ENCODE data around the gene ARFGAP2. TPM values are rescaled to one million over a fixed set of nuclear protein-coding genes. Genes with fewer than 3 reads are reported as not detected.
A peak's percentile ranks its signal among the peaks of the same experiment; 100 is the strongest.

ARFGAP2 gene
- total RNA-seq, 2 experiments from 2014 or later, result 82.0 to 85.7 TPM

GRCh38 chr11:47163193-47163592 lies 13.5 kb downstream of the ARFGAP2 start:
- no peak for DNase-seq
- no peaks in the 10 kb centered on the region for H3K9me3 Mint-ChIP-seq
- H3K27me3 Mint-ChIP-seq, result no peaks in the 10 kb centered on the region
- no peak overlapping the region for H3K4me3 Mint-ChIP-seq
- no peak overlapping the region for H3K27ac Mint-ChIP-seq
- H3K4me1 Mint-ChIP-seq, result no peaks in the 10 kb centered on the region
- POLR2A ChIA-PET, result interaction anchor here (0.6 to 1.8 kb wide), 7 partner anchors 9 to 688 kb away, joined by 3 to 6 read pairs (median 4); partner anchors contain the start of genes ARFGAP2 and DDB2
- peaks cover 35% of the 10 kb centered on the region for H3K36me3 Mint-ChIP-seq (ENCODE audit: low read depth)
- CTCF ChIA-PET, result interaction anchor here (0.6 to 3.0 kb wide), 9 partner anchors 9 to 1009 kb away, joined by 3 to 12 read pairs (median 4); no protein-coding TSS in a partner anchor

DNA sequence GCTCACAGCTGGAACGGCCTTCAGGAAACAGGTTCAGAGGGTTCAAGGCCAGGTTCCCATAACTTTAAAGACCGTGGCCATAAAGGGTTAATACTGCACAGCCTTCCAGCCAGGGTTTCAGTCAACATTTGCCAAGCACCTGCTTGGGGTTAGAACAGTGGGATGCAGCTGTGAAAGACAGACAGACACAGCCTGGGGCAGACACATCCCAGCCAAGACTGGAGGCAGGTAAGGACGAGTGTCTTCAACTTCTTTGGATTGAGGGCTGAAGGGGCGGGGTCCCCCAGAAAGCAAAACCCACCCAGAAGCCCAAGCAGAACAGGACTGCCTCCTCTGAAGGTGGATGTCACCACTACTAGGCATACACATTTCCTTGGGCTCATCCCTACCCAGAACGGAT lies 14.3 kb downstream of the ARFGAP2 start:
- ChIA-PET CTCF (interaction anchor here (0.7 to 3.0 kb wide), 9 partner anchors 9 to 316 kb away, joined by 3 to 12 read pairs (median 4); no protein-coding TSS in a partner anchor), POLR2A (interaction anchor here (0.7 to 1.8 kb wide), 4 partner anchors 8 to 53 kb away, joined by 3 to 6 read pairs (median 4); partner anchors contain the start of genes ARFGAP2 and DDB2)
- no peaks in the 10 kb centered on the region for H3K9me3 Mint-ChIP-seq
- H3K4me3 Mint-ChIP-seq, result no peak overlapping the region
- H3K4me1 Mint-ChIP-seq, result no peaks in the 10 kb centered on the region
- peaks cover 27% of the 10 kb centered on the region for H3K36me3 Mint-ChIP-seq (ENCODE audit: low read depth)
- H3K27ac Mint-ChIP-seq, result no peak overlapping the region
- no peak for DNase-seq
- H3K27me3 Mint-ChIP-seq, result no peaks in the 10 kb centered on the region

- POLR2A ChIA-PET, result interaction anchor here (1.3 to 1.8 kb wide), 2 partner anchors 14 to 53 kb away, joined by 5 to 6 read pairs; partner anchors contain the start of genes ARFGAP2 and DDB2
- Mint-ChIP-seq H3K27ac (no peak overlapping the region), H3K36me3 (ENCODE audit: low read depth) (peaks cover 23% of the 10 kb centered on the region), H3K9me3 (no peaks in the 10 kb centered on the region), H3K4me1 (no peaks in the 10 kb centered on the region), H3K4me3 (no peak overlapping the region), H3K27me3 (no peaks in the 10 kb centered on the region)
- CTCF ChIA-PET, result interaction anchor here (0.9 to 3.0 kb wide), 8 partner anchors 9 to 278 kb away, joined by 3 to 12 read pairs (median 4); no protein-coding TSS in a partner anchor
- no peak for DNase-seq
These were observed 14.8 kb downstream of the ARFGAP2 start for GRCh38 chr11:47161890-47162289.

DNA sequence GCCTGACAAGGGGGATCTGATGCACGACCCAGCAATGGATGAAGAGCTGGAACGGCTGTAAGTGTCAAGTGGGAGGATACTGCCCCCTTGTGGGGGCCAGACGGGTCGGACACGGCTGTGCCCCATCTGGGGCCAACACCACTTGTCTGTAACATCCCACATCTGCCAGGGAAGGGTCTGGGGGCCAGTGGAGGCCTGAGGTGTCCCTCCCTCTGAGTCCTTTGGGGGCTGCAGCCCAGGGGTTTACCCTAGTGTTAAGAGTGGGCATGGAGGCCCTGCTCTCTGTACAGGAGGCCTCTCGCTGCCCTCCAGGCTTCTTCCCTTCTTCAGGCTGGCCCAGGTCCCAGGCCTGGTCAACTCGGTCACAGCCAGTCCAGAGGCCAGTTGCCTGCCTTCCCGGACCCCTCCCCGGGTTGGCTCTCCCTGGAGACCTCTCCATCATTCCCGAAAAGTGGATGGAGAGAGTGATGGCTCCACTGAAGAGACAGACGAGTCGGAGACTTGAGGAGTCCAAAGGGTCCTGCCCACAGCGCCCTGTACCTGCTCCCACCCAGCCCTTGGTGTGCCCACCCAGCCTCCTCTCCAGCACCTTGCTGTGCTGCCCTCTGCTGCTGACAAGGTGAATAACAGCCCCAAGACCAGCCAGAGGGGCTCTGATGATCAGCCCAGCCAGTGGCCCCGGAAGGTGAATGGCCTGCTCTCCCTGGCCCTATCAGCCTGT lies 15.4 kb downstream of the ARFGAP2 start:
- CTCF ChIA-PET, result interaction anchor here (0.6 to 3.0 kb wide), 11 partner anchors 8 to 270 kb away, joined by 3 to 12 read pairs (median 4); partner anchors contain the start of gene DDB2
- no peaks in the 10 kb centered on the region for H3K27me3 Mint-ChIP-seq
- DNase-seq, result peak; percentile 64
- POLR2A ChIA-PET, result interaction anchor here (1.0 kb wide), 1 partner anchor 11 kb away, joined by 3 read pairs; no protein-coding TSS in a partner anchor
- no peaks in the 10 kb centered on the region for H3K9me3 Mint-ChIP-seq
- no peak overlapping the region for H3K27ac Mint-ChIP-seq
- peaks cover 19% of the 10 kb centered on the region for H3K36me3 Mint-ChIP-seq (ENCODE audit: low read depth)
- H3K4me3 Mint-ChIP-seq, result no peak overlapping the region
- peaks cover 1% of the 10 kb centered on the region for H3K4me1 Mint-ChIP-seq

DNA sequence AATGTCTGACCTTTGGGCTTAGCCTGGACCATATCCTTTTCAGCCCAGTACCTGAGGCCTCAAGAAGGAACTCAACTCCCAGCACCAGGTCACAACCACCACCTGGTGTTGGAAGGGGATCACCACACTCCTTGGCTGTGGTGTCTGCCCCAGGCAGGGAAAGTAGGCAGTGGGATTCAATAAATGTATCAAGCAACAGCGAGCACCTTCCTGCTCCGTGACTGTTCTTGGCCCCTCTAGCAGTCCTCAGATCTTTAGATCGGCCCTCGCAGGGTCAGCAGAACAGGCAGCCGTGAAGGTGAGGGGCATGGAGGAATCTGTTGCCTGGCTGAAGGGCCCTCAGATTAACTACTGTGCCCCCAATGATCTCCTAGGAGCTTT lies 15.9 kb downstream of the ARFGAP2 start:
- Mint-ChIP-seq H3K9me3 (no peaks in the 10 kb centered on the region), H3K27ac (no peak overlapping the region), H3K4me3 (no peak overlapping the region), H3K4me1 (peaks cover 1% of the 10 kb centered on the region), H3K27me3 (no peaks in the 10 kb centered on the region), H3K36me3 (ENCODE audit: low read depth) (peaks cover 15% of the 10 kb centered on the region)
- DNase-seq, result no peak
- POLR2A ChIA-PET, result interaction anchor here (1.0 kb wide), 1 partner anchor 11 kb away, joined by 3 read pairs; no protein-coding TSS in a partner anchor
- CTCF ChIA-PET, result interaction anchor here (0.6 to 3.0 kb wide), 5 partner anchors 8 to 269 kb away, joined by 3 to 12 read pairs (median 4); partner anchors contain the start of gene DDB2

GRCh38 chr11:47158242-47158641 lies 18.4 kb downstream of the ARFGAP2 start:
- peaks cover 3% of the 10 kb centered on the region for H3K36me3 Mint-ChIP-seq (ENCODE audit: low read depth)
- no peak for DNase-seq
- H3K27me3 Mint-ChIP-seq, result no peaks in the 10 kb centered on the region
- no peak overlapping the region for H3K4me3 Mint-ChIP-seq
- H3K27ac Mint-ChIP-seq, result no peak overlapping the region
- H3K9me3 Mint-ChIP-seq, result no peaks in the 10 kb centered on the region
- H3K4me1 Mint-ChIP-seq, result peaks cover 24% of the 10 kb centered on the region
- POLR2A ChIA-PET, result interaction anchor here (1.0 kb wide), 1 partner anchor 300 kb away, joined by 3 read pairs; no protein-coding TSS in a partner anchor
- CTCF ChIA-PET, result interaction anchor here (0.6 kb wide), 2 partner anchors 207 to 516 kb away, joined by 4 to 6 read pairs; no protein-coding TSS in a partner anchor

- no peak overlapping the region for H3K4me3 Mint-ChIP-seq
- DNase-seq, result no peak
- ChIA-PET POLR2A (interaction anchor here (1.0 kb wide), 1 partner anchor 300 kb away, joined by 3 read pairs; no protein-coding TSS in a partner anchor), CTCF (interaction anchor here (0.6 kb wide), 2 partner anchors 207 to 516 kb away, joined by 4 to 6 read pairs; no protein-coding TSS in a partner anchor)
- H3K4me1 Mint-ChIP-seq, result peaks cover 26% of the 10 kb centered on the region
- no peaks in the 10 kb centered on the region for H3K9me3 Mint-ChIP-seq
- peaks cover 3% of the 10 kb centered on the region for H3K36me3 Mint-ChIP-seq (ENCODE audit: low read depth)
- H3K27me3 Mint-ChIP-seq, result no peaks in the 10 kb centered on the region
- H3K27ac Mint-ChIP-seq, result no peak overlapping the region
These were observed 18.9 kb downstream of the ARFGAP2 start for GRCh38 chr11:47157805-47158204.

DNA sequence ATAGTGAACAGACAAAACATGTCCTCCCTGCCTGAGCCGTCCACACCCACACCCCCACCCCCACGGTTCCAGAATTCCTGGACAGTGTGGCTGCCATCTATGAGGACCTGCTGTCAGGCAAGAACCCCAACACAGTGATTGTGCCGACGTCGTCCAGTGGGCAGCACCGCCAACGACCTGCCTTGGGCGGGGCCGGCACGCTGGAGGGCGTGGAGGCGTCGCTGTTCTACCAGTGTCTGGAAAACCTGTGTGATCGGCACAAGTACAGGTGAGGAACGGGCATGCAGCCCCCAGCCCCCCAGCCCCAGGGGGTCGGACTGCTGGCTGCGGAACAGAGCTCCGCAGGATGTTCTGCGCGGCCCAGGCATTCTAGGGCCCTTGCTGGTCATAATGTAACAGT lies 19.7 kb downstream of the ARFGAP2 start:
- Mint-ChIP-seq H3K9me3 (no peaks in the 10 kb centered on the region), H3K36me3 (ENCODE audit: low read depth) (peaks cover 3% of the 10 kb centered on the region), H3K27ac (no peak overlapping the region), H3K4me3 (no peak overlapping the region), H3K27me3 (no peaks in the 10 kb centered on the region), H3K4me1 (peaks cover 26% of the 10 kb centered on the region)
- CTCF ChIA-PET, result no interaction called here
- no peak for DNase-seq
- POLR2A ChIA-PET, result no interaction called here

GRCh38 chr11:47156333-47156732 lies 20.3 kb downstream of the ARFGAP2 start:
- no peaks in the 10 kb centered on the region for H3K27me3 Mint-ChIP-seq
- no peak for DNase-seq
- H3K27ac Mint-ChIP-seq, result no peak overlapping the region
- no peaks in the 10 kb centered on the region for H3K9me3 Mint-ChIP-seq
- H3K36me3 Mint-ChIP-seq (ENCODE audit: low read depth), result peaks cover 3% of the 10 kb centered on the region
- CTCF ChIA-PET, result interaction anchor here (1.9 kb wide), 1 partner anchor 270 kb away, joined by 4 read pairs; no protein-coding TSS in a partner anchor
- H3K4me1 Mint-ChIP-seq, result peaks cover 26% of the 10 kb centered on the region
- no peak overlapping the region for H3K4me3 Mint-ChIP-seq
- POLR2A ChIA-PET, result no interaction called here

- Mint-ChIP-seq H3K27ac (no peak overlapping the region), H3K9me3 (no peaks in the 10 kb centered on the region), H3K36me3 (ENCODE audit: low read depth) (peaks cover 3% of the 10 kb centered on the region), H3K4me1 (peaks cover 26% of the 10 kb centered on the region), H3K4me3 (no peak overlapping the region), H3K27me3 (no peaks in the 10 kb centered on the region)
- DNase-seq, result no peak
- POLR2A ChIA-PET, result no interaction called here
- CTCF ChIA-PET, result interaction anchor here (1.2 to 1.9 kb wide), 4 partner anchors 16 to 270 kb away, joined by 3 to 6 read pairs (median 4); no protein-coding TSS in a partner anchor
These were observed 20.8 kb downstream of the ARFGAP2 start for GRCh38 chr11:47155879-47156278.

DNA sequence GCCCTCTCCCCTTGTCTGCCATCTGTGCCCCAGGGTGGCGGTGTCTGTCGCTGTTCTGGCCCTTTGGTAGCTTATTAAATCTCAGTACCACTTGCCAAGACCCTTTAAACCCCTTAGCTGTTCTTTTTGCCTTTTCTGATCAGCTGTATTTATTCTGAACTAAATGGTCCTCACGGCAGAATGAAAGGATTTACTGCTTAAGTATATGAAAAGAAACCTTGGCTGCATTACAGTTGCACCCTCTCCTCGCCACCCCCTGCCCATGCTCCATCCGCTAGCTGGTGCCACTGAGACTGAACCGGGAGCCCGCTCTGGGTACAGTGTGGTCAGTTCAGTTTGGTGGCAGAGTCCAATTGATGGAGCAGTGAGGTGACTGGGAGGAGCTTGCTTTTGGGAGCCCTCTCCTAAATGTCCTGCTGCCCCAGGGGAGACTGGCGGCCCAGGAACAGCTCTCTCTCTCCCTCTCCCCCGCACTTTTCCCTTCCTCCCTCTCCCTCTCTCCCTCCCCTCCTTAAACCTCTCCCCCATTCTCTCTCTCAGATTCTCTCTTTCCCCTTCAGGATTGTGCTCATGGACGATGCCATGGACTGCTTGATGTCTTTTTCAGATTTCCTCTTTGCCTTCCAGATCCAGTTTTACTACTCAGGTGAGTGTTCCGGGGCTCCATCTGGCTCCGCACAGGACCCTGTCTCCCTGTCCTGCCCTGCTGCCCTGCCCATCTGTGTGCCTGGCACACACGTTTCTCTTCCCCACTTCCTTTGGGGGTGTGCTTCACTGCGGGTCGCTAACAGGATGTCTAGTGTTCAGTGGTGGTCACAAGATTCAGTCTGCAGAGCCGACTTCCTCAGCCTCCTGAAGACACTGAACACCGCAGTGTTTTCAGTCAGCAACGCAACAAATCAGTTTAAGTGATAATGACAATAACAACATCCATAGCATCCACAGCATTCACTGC lies 21.8 kb downstream of the ARFGAP2 start:
- CTCF ChIA-PET, result interaction anchor here (0.5 to 2.9 kb wide), 13 partner anchors 10 to 311 kb away, joined by 3 to 12 read pairs (median 3); no protein-coding TSS in a partner anchor
- Mint-ChIP-seq H3K27me3 (no peaks in the 10 kb centered on the region), H3K4me1 (peaks cover 26% of the 10 kb centered on the region), H3K9me3 (no peaks in the 10 kb centered on the region), H3K4me3 (peak overlapping the region; percentile 5), H3K27ac (peak overlapping the region; percentile 19), H3K36me3 (ENCODE audit: low read depth) (peaks cover 3% of the 10 kb centered on the region)
- POLR2A ChIA-PET, result interaction anchor here (1.0 to 1.4 kb wide), 4 partner anchors 8 to 219 kb away, joined by 3 to 6 read pairs (median 4); partner anchors contain the start of gene CSTPP1
- DNase-seq, result peak; percentile 45
